Immature natural killer cell (primary cell): ENCODE data around the gene MIGA2. TPM values are rescaled to one million over a fixed set of nuclear protein-coding genes. Genes with fewer than 3 reads are reported as not detected.
A peak's percentile ranks its signal among the peaks of the same experiment; 100 is the strongest.

Experiments used
- DNase-seq, 3 donors: peaks; one replicate each; pipeline ENCODE4 v3.0.0; 2022; ENCODE audit warnings: mixed read lengths in 1 of 3
- H3K27ac Mint-ChIP-seq, 6 donors: one replicate each; pipeline ENCODE4 v1.8.0; 2020; ENCODE audit warnings: mixed read lengths in 6 of 6, mild to moderate bottlenecking in 5 of 6, inconsistent platforms in 4 of 6, moderate library complexity in 3 of 6
- H3K27me3 Mint-ChIP-seq, 3 donors: one replicate each; pipeline ENCODE4 v1.8.0; 2020 to 2021; ENCODE audit warnings: low read depth in 3 of 3, mild to moderate bottlenecking in 3 of 3, mixed read lengths in 3 of 3, moderate library complexity in 3 of 3, inconsistent platforms in 1 of 3
- H3K36me3 Mint-ChIP-seq, 3 donors: one replicate each; pipeline ENCODE4 v1.8.0; 2020; ENCODE audit warnings: mixed read lengths in 3 of 3, inconsistent platforms in 2 of 3, mild to moderate bottlenecking in 2 of 3
- H3K4me1 Mint-ChIP-seq, 2 donors: one replicate each; pipeline ENCODE4 v1.8.0; 2020; ENCODE audit warnings: inconsistent platforms in 2 of 2, mild to moderate bottlenecking in 2 of 2, mixed read lengths in 2 of 2, moderate library complexity in 1 of 2
- H3K4me3 Mint-ChIP-seq, 5 donors: one replicate each; pipeline ENCODE4 v1.8.0; 2020; ENCODE audit warnings: mild to moderate bottlenecking in 5 of 5, mixed read lengths in 5 of 5, inconsistent platforms in 3 of 5, moderate library complexity in 3 of 5
- H3K9me3 Mint-ChIP-seq, 6 donors: one replicate each; pipeline ENCODE4 v1.8.0; 2020; ENCODE audit warnings: mild to moderate bottlenecking in 6 of 6, mixed read lengths in 6 of 6, inconsistent platforms in 4 of 6, moderate library complexity in 3 of 6
- polyA plus RNA-seq, 3 donors: library from polyadenylated mRNA; unstranded; fragments of 300-500 nt; fragmentation: Illumina TruSeq; gene quantifications; one replicate each; pipeline ENCODE4 v1.2.3, GENCODE V29; 2021

Gene MIGA2
- polyA plus RNA-seq, 3 donors from 2014 or later = 4.8 to 9.1 (median 6.9) TPM

DNA sequence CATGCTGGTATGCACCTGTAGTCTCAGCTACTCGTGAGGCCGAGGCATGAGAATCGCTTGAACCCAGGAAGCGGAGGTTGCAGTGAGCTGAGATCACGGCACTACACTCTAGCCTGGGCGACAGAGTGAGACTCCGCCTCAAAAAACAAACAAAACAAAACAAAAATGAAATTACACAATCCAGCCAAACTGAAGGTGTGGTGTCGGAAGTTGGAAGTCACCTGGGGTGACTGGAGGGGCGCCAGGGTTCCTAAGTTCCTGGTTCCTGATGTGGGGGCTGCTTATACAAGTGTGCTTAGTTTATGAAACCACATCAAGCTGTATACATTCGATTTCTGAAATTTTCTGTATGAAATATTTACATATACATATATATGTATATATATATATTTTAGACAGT, 40.8 kb downstream of the MIGA2 start:
- no peaks in the 10 kb centered on the region for H3K9me3 Mint-ChIP-seq

DNA sequence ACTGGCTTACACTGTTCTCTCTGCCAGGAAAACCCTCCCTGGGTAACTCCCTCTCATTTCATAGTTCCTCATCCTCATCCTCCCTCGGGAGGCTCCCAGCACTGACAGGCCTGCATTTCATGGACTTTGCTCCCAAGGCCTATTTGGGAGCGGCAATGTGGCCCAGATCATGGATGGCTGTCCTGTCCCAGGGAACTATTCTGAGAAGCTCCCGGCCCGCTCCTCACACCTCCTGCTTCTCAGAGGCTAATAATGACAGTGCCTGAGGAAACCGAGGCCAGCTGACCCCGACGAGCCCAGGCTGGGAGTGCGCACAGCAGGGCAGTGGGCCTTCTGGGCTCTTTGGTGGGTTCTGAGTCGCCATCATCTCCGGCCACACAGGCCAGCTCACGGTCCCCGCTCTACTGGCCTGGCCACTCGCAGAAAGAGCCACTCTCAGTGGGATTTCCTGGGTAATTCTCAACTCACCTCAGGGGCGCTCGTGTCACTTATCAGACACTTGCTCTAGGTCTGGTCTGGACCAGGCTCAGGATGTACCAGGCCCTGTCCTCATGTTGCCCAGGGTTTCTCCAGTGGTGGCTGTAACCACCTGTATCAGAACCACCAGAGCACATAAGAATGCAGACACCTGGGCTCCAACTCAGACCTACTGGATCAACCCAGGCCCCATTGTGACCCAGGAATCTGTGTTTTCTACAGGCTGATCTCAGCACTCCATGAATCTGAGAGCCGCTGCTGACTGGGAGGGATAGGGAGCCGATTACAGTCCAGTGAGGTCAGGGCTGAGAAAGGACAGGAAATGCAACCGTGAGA, 42.5 kb downstream of the MIGA2 start:
- H3K27me3 Mint-ChIP-seq = peaks cover 5 to 15% (median 7%) of the 10 kb centered on the region in 3 donors

More for the DNA sequence above, 40.8 kb downstream of the MIGA2 start:
- no peaks in the 10 kb centered on the region for H3K36me3 Mint-ChIP-seq
- peaks cover 17 to 20% of the 10 kb centered on the region in 2 donors for H3K4me1 Mint-ChIP-seq
- no peak for DNase-seq
- H3K27ac Mint-ChIP-seq = no peak overlapping the region
- no peak overlapping the region for H3K4me3 Mint-ChIP-seq
- H3K27me3 Mint-ChIP-seq = peaks cover 5 to 15% (median 7%) of the 10 kb centered on the region in 3 donors

DNA sequence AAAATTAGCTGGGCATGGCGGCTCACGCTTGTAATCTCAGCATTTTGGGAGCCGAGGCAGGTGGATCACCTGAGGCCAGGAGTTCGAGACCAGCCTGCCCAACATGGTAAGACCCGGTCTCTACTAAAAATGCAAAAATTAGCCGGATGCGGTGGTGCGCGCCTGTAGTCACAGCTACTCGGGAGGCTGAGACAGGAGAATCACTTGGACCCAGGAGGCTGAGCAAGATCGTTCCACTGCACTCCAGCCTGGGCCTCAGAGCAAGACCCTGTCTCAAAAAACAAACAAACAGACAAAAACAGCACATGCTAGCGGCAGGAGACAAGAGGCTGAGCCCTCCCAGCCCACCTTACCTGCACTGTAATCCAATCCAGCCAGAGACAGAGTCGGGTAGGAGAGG, 43.4 kb downstream of the MIGA2 start:
- peaks cover 5 to 15% (median 7%) of the 10 kb centered on the region in 3 donors for H3K27me3 Mint-ChIP-seq
- H3K4me3 Mint-ChIP-seq = peak overlapping the region; percentile 90 to 93 (median 93)
- peaks cover 25 to 28% of the 10 kb centered on the region in 2 donors for H3K4me1 Mint-ChIP-seq
- H3K36me3 Mint-ChIP-seq = no peaks in the 10 kb centered on the region
- no peak overlapping the region for H3K27ac Mint-ChIP-seq
- no peak for DNase-seq
- no peaks in the 10 kb centered on the region for H3K9me3 Mint-ChIP-seq

More for the DNA sequence above, 42.5 kb downstream of the MIGA2 start:
- Mint-ChIP-seq H3K4me1 (peaks cover 25 to 28% of the 10 kb centered on the region in 2 donors), H3K4me3 (peak overlapping the region; percentile 35 to 93 (median 62)), H3K27ac (peak overlapping the region in 1 of 6 donors; percentile 35), H3K36me3 (no peaks in the 10 kb centered on the region), H3K9me3 (no peaks in the 10 kb centered on the region)
- no peak for DNase-seq

DNA sequence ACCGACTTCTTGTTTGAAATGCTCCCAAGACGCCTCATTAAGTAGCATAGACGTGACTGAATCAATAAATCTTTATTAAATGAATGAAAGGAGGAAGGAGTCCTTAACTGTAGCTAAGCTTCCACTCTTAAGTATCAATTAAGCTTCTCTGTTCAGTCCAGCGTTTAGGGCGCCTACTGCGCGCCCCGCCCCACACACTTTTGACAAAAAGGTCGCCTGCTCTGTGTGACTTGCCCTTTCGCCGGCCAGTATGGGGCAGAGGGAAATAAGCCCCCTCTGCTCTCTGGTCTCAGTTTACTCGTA, 43.8 kb downstream of the MIGA2 start:
- H3K9me3 Mint-ChIP-seq = no peaks in the 10 kb centered on the region
- peak overlapping the region; percentile 90 to 93 (median 93) for H3K4me3 Mint-ChIP-seq
- peaks cover 25 to 28% of the 10 kb centered on the region in 2 donors for H3K4me1 Mint-ChIP-seq
- H3K27ac Mint-ChIP-seq = peak overlapping the region; percentile 77 to 88 (median 84)
- H3K27me3 Mint-ChIP-seq = peaks cover 5 to 15% (median 7%) of the 10 kb centered on the region in 3 donors
- H3K36me3 Mint-ChIP-seq = no peaks in the 10 kb centered on the region
- no peak for DNase-seq

DNA sequence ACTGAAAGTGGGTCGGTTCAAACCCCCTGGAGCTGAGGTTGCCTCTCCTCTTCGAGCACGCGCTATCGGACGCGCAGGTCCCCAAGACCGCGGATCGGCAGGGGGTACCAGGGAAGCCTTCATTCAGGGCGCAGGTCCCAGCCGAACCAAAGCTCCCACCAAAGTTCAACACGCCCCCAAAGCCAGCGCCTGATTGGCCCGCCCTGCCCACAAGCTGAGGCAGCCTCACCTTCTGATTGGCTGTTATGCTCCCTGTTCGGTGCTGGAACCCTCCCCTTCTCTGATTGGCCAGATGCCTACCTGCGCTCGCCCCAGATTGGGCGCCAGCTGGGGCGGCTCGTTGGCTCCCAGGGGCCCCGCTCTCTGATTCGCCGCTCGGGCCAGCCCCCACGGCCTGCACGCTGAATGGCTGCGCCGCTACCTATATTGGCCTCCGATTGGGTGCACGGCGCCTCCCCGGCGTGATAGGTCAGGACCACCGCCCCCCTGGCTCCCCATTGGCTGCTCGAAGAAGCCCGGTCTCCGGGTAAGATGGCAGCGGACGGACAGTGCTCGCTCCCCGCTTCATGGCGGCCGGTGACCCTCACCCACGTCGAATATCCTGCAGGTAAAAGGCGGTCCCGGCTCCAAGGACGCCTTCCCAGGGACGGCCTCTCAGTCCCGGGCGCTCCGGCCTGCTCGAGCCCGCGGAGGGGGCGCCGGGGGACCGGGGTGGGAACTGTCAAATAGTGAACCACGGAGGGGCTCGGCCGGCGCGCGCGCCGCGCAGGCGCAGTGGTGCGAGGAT, 44.4 kb downstream of the MIGA2 start, which contains the start of gene DOLPP1:
TSS of gene DOLPP1 (plus strand) at position 511 of the 787 bp plus-strand sequence. CDS start at position 532, 21 bp downstream.
- peak; percentile 99 for DNase-seq
- no peaks in the 10 kb centered on the region for H3K9me3 Mint-ChIP-seq
- peaks cover 5 to 15% (median 7%) of the 10 kb centered on the region in 3 donors for H3K27me3 Mint-ChIP-seq
- peak within 1 kb of the TSS; percentile 82 to 88 (median 84) for H3K27ac Mint-ChIP-seq
- peak within 1 kb of the TSS; percentile 90 to 93 (median 93) for H3K4me3 Mint-ChIP-seq
- H3K36me3 Mint-ChIP-seq = no peaks in the 10 kb centered on the region
- peaks cover 25 to 28% of the 10 kb centered on the region in 2 donors for H3K4me1 Mint-ChIP-seq

DNA sequence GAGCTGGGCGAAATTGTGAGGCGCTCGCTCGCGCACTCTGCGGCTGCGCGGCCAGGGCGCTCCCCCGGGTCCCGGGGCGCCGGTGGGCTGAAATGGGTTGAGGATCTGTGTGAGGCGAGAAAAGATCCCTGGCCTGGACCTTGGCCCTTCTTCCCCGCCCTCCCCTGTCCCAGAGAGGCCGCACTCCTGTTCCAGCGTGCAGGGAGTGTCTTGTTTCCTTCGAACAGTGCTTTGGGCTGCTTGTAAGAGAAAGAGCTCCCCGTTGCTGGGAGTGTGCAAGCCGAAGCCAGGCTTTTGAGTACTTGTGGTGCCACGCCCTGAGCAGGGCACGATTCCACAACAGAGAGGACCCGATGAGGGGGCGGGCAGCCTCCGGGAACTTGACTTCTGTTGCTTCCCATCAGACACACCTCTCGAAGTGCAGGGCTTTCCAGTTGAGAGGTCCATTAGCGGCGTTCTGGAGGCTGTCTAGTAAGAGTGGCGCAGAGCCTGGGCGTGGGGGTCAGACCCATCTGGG, 45.0 kb downstream of the MIGA2 start:
- no peak for DNase-seq
- Mint-ChIP-seq H3K9me3 (no peaks in the 10 kb centered on the region), H3K4me1 (peaks cover 25 to 28% of the 10 kb centered on the region in 2 donors), H3K4me3 (peak overlapping the region; percentile 90 to 93 (median 93)), H3K36me3 (no peaks in the 10 kb centered on the region), H3K27ac (peak overlapping the region; percentile 53 to 85 (median 66)), H3K27me3 (peaks cover 5 to 15% (median 7%) of the 10 kb centered on the region in 3 donors)

DNA sequence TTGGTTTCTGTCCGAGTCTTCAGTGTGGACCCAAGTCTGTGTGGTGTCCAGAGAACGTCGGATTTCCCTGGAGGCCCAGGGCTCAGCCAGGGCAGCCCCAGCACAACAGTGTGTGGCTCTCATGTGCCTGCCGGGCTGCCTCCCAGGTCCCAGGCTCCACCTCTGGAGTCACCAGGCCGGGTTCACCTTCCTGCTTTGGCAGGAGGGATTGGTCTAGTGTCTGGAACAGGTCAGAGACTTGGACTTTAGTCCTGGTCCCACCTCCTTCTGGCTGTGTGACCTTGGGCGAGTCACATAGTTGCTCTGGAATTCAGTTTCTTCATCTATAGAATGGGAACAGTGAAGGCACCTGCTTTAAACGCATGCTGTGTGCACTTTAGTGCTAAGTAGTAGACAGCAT, 47.7 kb downstream of the MIGA2 start:
- Mint-ChIP-seq H3K27me3 (peaks cover 5 to 15% (median 8%) of the 10 kb centered on the region in 3 donors), H3K9me3 (no peaks in the 10 kb centered on the region), H3K4me3 (no peak overlapping the region), H3K4me1 (peaks cover 25 to 28% of the 10 kb centered on the region in 2 donors), H3K36me3 (peaks cover 0 to 4% (median 0%) of the 10 kb centered on the region in 3 donors), H3K27ac (no peak overlapping the region)
- DNase-seq = no peak

DNA sequence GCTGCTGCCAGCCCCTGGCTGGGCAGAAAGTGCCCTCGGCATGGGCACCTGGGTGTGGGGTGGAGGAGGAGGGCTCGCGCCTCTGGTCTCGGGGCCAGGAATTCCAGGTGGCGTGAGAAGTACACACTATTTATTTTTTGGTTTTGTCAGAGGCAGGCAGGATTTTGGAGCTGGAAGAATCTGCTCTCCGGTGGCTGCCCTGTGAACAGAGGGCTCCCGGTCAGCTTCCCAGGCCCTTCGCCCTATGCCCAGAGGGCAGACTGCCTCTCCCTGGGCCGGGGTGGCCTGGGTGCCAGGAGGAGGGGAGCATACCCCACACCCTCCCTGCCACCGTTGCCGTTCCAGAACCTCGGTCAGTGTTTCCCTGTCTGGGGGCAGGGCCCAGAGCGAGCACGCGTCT, 52.8 kb downstream of the MIGA2 start:
- peaks cover 0 to 9% (median 0%) of the 10 kb centered on the region in 3 donors for H3K36me3 Mint-ChIP-seq
- H3K4me1 Mint-ChIP-seq = no peaks in the 10 kb centered on the region
- no peak for DNase-seq
- H3K27ac Mint-ChIP-seq = no peak overlapping the region
- H3K27me3 Mint-ChIP-seq = peaks cover 0 to 2% (median 2%) of the 10 kb centered on the region in 3 donors
- H3K4me3 Mint-ChIP-seq = no peak overlapping the region
- H3K9me3 Mint-ChIP-seq = no peaks in the 10 kb centered on the region

DNA sequence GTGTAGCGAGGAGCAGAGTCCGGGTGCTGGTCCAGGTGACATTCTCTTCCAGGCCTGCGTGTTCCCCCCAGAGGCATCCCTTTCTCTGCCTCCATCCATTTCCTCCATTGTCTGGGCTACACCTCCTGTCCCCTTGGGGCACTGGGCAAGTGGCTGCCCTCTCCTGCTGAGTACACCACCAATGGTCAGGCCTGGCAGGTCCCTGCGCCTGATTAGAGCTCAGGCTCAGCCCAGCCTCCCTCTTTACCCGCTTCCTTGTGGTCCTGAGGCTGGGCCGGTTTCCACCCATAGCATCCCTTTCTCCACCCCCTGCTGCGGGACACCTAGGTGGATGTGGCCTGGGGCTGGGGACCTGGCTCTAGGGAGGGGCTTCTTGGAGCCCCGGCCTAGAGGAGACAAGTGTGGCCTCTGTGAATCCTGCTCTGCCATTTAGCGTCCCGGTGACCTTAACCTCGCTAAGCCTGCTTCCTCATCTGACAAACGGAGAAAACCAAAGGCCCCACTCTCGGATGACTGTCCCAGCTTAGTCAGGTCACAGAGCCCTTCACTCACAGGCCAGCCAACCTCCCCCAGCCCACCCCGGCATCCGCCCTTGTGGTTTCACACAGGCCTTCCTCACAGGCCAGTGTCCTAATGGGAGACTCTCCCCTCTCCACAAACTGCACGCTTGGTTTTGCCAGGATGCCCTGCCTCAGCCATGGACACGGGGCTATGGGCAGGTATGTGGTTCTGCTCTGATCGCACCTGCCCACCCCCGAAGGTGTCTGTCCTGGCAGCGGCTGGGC, 57.4 kb downstream of the MIGA2 start:
- no peak for DNase-seq
- Mint-ChIP-seq H3K4me3 (no peak overlapping the region), H3K27me3 (peaks cover 0 to 2% (median 1%) of the 10 kb centered on the region in 3 donors), H3K9me3 (no peaks in the 10 kb centered on the region), H3K36me3 (peaks cover 0 to 8% (median 0%) of the 10 kb centered on the region in 3 donors), H3K27ac (peak overlapping the region in 1 of 6 donors; percentile 79), H3K4me1 (no peaks in the 10 kb centered on the region)

DNA sequence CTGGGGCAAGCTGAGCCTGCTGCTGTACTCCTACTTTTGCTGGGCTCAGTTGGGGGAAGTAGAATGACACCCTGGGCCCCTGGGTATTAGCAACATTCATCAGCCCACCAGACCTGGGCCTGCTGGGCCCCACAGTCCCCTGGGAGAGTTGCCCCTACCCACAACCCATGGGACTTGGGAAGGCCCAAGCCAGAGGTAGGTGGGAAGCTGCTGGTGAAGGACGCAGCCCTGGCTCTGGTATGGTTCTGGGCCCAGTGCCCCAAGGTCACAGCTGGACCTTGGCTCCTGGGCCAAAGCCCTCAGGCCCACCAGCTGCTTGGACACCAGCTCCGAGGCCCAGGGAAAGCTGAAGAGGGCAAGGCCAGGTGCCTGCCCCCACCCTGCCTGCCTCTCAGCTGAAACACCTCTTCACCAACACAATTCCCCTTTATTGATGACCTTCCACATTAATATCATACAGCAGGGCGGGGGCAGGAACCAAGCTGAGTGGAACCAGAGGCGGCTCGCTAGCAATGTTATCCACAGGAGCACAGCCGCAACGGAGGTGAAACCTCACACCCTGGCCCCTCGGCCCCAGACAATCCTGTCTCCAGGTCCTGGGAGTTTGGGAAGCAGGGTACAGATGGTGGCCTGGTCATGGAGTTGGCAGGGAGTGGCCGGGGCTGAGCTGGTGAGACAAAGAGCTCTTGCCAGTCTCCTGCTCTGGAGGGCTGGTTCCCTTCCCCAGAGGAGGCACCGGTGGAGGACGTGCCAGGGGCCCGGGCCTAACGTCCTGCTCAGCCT, 58.2 kb downstream of the MIGA2 start:
- no peak overlapping the region for H3K27ac Mint-ChIP-seq
- no peaks in the 10 kb centered on the region for H3K9me3 Mint-ChIP-seq
- peaks cover 0 to 2% (median 1%) of the 10 kb centered on the region in 3 donors for H3K27me3 Mint-ChIP-seq
- no peak overlapping the region for H3K4me3 Mint-ChIP-seq
- H3K36me3 Mint-ChIP-seq = peaks cover 0 to 8% (median 0%) of the 10 kb centered on the region in 3 donors
- DNase-seq = no peak
- no peaks in the 10 kb centered on the region for H3K4me1 Mint-ChIP-seq

DNA sequence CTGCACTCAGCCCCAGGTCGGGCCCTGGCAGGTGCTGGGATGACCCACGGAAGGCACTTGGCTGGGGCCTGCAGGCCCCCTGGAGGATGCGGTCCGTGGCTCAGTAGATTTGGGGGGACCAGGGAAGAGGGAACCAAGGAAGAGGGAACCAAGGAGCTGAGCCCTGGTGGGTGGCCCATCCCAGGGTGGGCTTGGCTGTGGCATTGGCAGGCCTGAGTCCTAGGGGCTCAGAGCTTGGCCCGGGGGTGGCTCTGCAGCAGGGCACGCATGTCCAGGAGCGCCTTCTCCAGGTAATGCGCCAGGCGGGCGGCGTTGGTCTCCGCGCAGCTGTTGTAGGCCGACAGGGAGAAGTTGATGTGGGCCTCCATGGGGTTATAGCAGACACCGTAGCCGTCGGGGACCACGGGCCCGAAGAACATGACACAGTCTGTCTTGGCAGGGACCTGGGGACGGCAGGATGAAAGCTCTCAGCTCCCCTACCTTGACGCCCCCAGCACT, 58.8 kb downstream of the MIGA2 start:
- H3K9me3 Mint-ChIP-seq = no peaks in the 10 kb centered on the region
- H3K36me3 Mint-ChIP-seq = peaks cover 0 to 3% (median 0%) of the 10 kb centered on the region in 3 donors
- no peak overlapping the region for H3K27ac Mint-ChIP-seq
- H3K4me3 Mint-ChIP-seq = no peak overlapping the region
- no peaks in the 10 kb centered on the region for H3K4me1 Mint-ChIP-seq
- DNase-seq = no peak
- H3K27me3 Mint-ChIP-seq = peaks cover 0 to 2% (median 1%) of the 10 kb centered on the region in 3 donors

DNA sequence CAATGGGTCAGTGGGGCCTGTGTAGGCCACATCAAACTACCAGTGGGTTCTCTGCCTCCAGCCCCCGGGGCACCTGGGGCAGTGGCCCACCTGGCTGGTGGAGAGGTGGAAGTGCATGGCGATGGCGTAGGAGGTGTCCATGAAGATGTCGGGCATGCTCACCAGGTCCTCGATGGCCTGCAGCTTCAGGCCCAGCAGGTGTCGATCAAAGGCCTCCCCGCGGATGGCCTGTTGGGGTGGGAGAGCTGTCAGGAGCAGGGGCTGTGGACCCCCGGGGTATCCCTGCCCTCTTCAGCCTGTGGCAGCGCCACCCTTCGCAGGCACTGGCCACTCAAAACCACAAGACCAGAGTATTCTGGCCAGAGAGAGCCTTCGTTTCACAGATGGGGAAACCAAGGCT, 59.5 kb downstream of the MIGA2 start:
- Mint-ChIP-seq H3K4me1 (no peaks in the 10 kb centered on the region), H3K27me3 (peaks cover 0 to 2% (median 1%) of the 10 kb centered on the region in 3 donors), H3K4me3 (no peak overlapping the region), H3K27ac (no peak overlapping the region), H3K36me3 (peaks cover 0 to 3% (median 0%) of the 10 kb centered on the region in 3 donors), H3K9me3 (no peaks in the 10 kb centered on the region)
- DNase-seq = no peak
